Measurements from ENCODE around the gene NCBP1.

The NCBP1 gene

GRCh38 chr9:97623946-97624345 is 9.7 kb upstream of the NCBP1 start:
- DNase-seq (ENCODE audit: low spot score) = no peak

DNA sequence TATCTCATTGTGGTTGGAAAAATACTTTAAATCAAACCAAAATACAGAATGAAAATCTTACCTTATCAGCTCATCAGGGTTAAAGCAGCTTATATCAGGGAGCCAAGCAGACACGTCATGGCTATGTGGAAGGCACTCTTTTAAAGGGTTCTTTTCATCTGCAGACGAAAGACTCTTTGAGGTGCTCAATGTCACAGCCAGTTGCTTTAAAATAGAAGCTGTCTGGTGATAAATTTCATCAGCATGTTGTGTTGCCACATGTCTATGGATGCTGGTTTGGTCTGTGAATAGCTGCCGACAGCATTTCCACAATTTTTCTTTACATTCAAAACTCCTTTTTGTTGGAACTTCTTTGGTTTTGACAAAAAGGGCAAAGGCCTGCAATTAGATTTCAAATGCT is 8.0 kb upstream of the NCBP1 start:
- DNase-seq (ENCODE audit: low spot score) = no peak

- no peak for DNase-seq (ENCODE audit: low spot score)
These were observed 6.0 kb upstream of the NCBP1 start for GRCh38 chr9:97627624-97628023.

DNA sequence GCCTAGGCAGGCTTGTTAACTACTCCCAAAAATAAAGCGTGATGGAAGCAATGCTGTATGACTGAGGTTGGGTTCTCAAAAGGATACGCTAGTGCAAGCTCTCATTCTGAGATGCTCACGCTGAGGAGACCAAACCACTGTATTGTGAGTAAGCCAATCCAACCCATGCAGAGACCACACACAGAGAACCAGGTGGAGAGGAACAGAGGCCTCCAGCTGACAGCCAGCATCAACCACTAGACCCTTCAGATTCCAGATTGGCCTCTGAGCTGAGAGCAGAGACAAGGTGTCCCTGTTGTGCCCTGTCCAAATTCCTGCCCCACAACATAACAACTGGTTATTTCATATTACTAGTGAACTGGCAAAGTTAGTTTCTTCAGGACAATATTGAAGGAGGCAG is 5.0 kb upstream of the NCBP1 start:
- no peak for DNase-seq (ENCODE audit: low spot score)

DNA sequence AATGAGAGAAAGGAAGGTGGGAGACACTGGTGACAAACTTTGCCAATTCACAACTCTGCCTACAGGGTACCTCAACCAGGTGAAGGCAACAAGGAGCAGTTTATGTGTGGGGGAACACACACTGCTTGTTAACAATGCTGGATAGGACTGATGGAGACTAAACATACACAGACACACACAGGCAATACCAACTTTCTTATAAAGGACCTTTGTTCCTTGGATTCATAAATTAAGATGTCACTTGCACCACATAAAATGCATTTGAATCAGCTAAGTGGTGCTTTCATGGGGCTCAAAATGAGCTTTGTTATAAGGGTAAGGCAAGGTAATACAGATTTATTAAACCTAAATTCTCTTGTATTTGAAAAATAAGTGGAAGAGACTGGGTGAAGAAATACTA is 4.5 kb upstream of the NCBP1 start:
- no peak for DNase-seq (ENCODE audit: low spot score)

DNA sequence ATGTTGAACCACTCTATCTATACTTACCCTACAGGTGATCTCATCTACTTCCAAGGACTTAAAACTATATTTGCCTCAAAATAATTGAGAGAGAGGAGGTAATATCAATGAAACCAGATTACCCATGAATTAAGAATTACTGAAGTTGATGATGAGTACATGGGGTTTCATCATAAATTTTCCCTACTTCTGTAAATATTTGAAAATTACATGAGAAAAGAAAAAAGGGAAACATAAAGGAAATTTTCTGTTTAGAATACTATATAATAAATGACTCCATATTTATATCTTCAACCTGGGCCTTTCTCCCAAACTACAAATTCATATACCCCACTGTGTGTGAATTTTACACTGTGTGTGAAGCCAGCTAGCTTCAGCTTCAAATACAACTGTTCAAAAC is 3.0 kb upstream of the NCBP1 start:
- no peak for DNase-seq (ENCODE audit: low spot score)

- DNase-seq (ENCODE audit: low spot score) = peak; percentile 51
These were observed 1.2 kb upstream of the NCBP1 start for GRCh38 chr9:97632248-97632984.

DNA sequence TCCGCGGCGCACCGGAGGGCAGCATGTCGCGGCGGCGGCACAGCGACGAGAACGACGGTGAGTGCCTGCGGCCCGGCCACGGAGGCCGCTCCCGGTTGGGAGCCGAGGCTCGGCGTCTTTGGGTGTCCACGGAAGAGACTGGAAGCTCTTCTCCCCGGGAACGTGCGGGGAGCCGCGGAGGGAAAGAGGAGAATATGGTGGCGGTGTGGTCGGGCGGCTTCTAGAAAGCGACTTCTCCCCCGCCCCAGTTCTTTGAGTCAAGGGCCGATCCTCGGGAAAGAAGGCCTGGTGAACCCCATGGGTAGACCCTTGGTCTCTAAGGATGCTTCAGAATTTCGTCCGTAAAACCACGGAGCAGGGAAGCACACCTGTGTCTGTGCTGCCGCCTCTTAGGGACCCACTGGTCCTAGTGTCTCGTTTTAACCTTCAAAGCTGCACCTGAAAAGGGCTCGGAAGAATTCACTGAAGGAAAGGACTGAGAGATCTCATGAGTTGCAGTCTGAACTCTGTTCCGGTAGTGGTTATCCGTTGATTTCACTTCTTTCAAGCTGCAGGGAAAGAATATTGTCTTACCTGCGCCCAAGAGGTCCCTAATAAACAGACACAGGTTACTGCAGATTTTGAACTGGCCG is 354 bp downstream of the NCBP1 start:
- DNase-seq (ENCODE audit: low spot score) = no peak

- DNase-seq (ENCODE audit: low spot score) = no peak
These were observed 1.4 kb downstream of the NCBP1 start for GRCh38 chr9:97635026-97635425.

DNA sequence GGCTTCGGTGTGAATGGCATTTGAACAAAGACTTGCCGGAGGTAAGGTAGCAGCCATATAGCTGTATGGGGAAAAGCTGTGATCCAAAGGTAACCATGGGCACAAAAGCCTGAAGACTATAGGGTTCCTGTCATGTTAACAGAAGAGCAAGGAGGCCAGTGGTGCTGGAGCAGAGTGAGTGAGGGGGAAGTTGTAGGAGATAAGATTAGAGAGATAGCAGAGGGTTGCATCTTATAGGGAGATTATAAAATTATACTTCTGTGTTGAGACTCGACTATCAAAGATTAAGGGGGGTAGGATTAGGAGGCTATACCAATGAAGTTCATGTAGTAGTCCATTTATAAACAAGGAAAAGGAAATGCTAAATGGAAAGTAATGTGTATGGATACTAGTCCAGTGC is 3.3 kb downstream of the NCBP1 start:
- no peak for DNase-seq (ENCODE audit: low spot score)

DNA sequence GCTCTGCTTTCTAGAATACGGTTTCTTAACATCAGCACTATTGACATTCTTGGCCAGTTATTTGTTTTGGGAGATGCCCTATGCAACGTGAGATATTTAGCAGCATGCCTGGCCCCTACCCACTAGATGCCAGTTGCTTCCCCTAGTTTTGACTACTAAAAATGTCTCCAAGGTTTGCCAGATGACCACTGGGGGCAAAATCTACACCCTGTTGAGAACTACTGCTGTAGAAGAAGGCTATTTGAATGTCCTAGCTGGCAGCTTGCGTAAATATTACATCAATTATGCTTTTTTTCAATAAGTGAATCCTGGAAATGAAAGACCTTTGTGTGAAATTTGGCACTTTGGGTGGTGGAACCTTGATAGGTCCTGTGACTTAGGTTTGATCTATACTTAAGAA is 5.0 kb downstream of the NCBP1 start:
- DNase-seq (ENCODE audit: low spot score) = no peak

- DNase-seq (ENCODE audit: low spot score) = no peak
These were observed 6.7 kb downstream of the NCBP1 start for GRCh38 chr9:97640325-97640724.

- DNase-seq (ENCODE audit: low spot score) = no peak
These were observed 12.1 kb downstream of the NCBP1 start for GRCh38 chr9:97645720-97646119.

DNA sequence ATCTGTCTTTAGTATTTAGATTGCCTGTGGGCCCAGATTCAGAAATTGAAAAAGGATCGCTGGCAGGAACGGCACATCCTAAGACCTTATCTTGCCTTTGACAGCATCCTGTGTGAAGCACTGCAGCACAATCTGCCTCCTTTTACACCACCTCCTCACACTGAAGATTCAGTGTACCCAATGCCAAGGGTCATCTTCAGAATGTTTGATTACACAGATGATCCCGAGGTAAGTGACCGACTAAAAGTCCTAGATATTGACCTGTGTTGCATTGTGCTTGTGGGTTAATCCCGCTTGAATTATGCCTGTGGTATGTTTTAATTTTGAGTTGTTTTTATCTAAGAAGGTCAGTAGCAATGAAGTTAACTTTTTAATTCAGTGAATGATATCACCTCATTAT is 14.4 kb downstream of the NCBP1 start:
- DNase-seq (ENCODE audit: low spot score) = no peak

DNA sequence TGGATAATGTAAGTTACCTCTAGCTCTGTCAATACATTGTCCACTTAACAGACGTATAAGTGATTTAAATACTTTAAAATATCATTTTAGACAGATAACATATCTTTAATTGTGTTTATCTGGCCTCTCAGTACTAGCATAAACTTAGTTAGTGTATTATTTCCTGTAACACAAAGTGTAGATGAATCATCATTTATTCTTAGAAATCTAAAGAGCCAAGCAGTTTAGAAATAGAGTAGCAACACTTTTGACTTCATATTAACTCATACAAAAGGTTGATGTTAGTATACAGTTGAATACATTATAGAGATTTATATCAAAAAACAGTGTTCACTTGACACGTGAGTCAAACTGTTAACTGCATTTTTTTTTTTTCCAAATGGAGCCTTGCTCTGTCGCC is 18.0 kb downstream of the NCBP1 start:
- DNase-seq (ENCODE audit: low spot score) = no peak

DNA sequence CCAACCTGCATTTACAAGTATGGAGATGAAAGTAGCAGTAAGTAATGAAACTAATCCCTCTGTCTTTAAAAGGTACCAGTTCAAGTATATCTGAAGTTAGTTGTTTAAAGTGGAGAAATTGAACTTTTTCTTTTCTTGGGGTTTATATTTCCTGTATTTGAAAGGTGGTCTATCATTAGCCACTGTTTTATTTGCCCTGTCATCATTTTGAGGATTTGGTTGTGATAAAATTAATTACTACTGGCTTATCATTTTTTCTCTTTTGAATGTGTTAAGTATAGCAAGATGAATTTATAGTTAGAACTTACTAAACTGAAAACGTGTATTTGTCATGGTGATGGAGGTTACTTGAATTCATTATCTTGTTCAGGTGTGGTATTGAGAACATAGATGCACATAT is 25.1 kb downstream of the NCBP1 start:
- no peak for DNase-seq (ENCODE audit: low spot score)

DNA sequence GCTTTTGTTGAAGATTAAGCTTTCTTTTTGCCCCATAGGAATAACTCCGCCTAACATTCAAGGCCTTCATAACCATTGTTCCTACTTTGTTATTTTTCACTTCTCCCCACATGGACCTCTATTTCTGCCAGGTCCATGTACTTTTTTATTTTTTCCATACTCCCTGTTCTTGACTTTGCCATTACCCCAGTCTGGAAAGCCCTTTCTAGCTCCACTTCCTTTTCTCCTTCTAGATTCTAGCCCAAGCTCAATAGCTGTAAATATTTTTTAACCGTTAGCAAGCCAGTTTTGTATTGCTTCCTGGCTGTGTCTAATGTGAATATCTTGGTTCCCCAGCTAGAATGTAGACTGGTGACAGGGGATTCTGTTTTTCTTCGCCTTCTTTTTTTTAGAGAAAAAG is 26.1 kb downstream of the NCBP1 start:
- no peak for DNase-seq (ENCODE audit: low spot score)

- DNase-seq (ENCODE audit: low spot score) = no peak
These were observed 26.7 kb downstream of the NCBP1 start for GRCh38 chr9:97660340-97660739.

DNA sequence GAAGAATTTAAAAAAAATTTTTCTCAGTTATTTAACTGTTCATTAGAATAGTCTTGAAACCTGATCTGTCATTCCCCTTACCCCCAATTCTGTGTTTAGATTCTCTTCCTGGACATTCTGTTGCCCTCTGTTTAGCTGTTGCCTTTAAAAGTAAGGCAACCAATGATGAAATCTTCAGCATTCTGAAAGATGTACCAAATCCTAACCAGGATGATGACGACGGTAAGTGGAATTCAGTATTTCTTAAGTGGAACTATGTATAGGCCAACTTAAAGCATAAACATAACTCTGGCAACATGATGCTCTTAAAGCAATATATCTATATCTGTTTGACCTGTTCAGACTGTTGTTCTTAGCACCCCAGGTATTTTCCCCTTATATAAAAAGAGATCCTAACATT is 27.2 kb downstream of the NCBP1 start:
- no peak for DNase-seq (ENCODE audit: low spot score)

DNA sequence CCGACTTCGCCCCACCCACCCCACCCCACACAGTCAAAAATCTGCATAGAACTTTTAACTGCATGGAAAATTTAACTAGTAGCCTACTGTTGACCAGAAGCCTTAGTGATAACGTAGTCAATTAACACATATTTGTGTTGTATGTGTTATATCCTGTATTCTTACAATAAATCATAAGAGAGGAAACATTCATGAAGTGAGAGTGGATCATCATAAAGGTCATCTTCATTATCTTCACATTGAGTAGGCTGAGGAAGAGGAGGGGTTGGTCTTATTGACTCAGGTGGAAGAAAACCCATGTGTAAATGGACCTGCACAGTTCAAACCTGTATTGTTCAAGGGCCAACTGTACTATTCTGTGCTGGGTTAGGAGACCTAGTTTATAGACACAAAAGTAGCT is 32.1 kb downstream of the NCBP1 start:
- DNase-seq (ENCODE audit: low spot score) = no peak

GRCh38 chr9:97666907-97667686 is 33.5 kb downstream of the NCBP1 start:
- DNase-seq (ENCODE audit: low spot score) = no peak

- no peak for DNase-seq (ENCODE audit: low spot score)
These were observed 34.9 kb downstream of the NCBP1 start for GRCh38 chr9:97668485-97668884.

GRCh38 chr9:97670586-97670985 is 37.0 kb downstream of the NCBP1 start:
- no peak for DNase-seq (ENCODE audit: low spot score)

Data from GM03348 (cell line).